Right lobe of liver (tissue), 6 donors: ENCODE data around the gene NFIB. TPM values are rescaled to one million over a fixed set of nuclear protein-coding genes. Genes with fewer than 3 reads are reported as not detected.
A peak's percentile ranks its signal among the peaks of the same experiment; 100 is the strongest.

Experiments used
- ATAC-seq, 4 donors: fragments of 200-7000 bp; cut with Tn5 transposase; one replicate each; pipeline ENCODE4 v1.9.1; 2020; ENCODE audit warnings: mild to moderate bottlenecking in 4 of 4, moderate library complexity in 4 of 4
- DNase-seq, 3 donors: peaks; one replicate each; pipeline ENCODE4 v3.0.0-alpha.2; 2020
- H3K27ac ChIP-seq, 3 donors: fragments of 200-600 bp; one replicate each; pipeline ENCODE4 v1.8.0; 2022
- H3K27me3 ChIP-seq, 2 donors: fragments of 200-600 bp; one replicate each; pipeline ENCODE4 v1.8.0; 2022
- H3K36me3 ChIP-seq, 4 donors: fragments of 200-600 bp; sonication (generic) in 1 of 4; one replicate each; pipeline versions ENCODE4 v1.5.1 to v1.8.0; 2017 to 2022; ENCODE audit warnings: control low read depth in 1 of 4
- H3K4me1 ChIP-seq, 4 donors: fragments of 200-600 bp; sonication (generic) in 1 of 4; one replicate each; pipeline versions ENCODE4 v1.5.1 to v1.8.0; 2017 to 2022; ENCODE audit warnings: control low read depth in 1 of 4
- H3K4me3 ChIP-seq, 3 donors: fragments of 200-600 bp; one replicate each; pipeline ENCODE4 v1.8.0; 2022
- H3K9me3 ChIP-seq, 4 donors: fragments of 200-600 bp; sonication (generic) in 1 of 4; one replicate each; pipeline versions ENCODE4 v1.5.1 to v1.8.0; 2017 to 2022; ENCODE audit warnings: control low read depth in 1 of 4
- CTCF ChIP-seq, 4 donors: fragments of 200-600 bp in 3 of 4; fragments of 450-650 bp in 1 of 4; IDR thresholded peaks; one replicate each; pipeline versions ENCODE4 v1.5.1 to v1.8.0; 2016 to 2022; ENCODE audit warnings: antibody characterized with exemption in 4 of 4, mild to moderate bottlenecking in 2 of 4
- POLR2A ChIP-seq: fragments of 450-650 bp; IDR thresholded peaks from one replicate; pipeline ENCODE4 v1.6.1; 2017; ENCODE audit warnings: antibody characterized with exemption, mild to moderate bottlenecking
- WGBS: methylation state at CpG from one replicate; pipeline ENCODE4 v1.1.6; 2018; ENCODE audit warnings: low coverage, low lambda C conversion rate; ENCODE audit not compliant: insufficient coverage; ENCODE audit errors: missing lambda C conversion rate; 5-methylcytosine and 5-hydroxymethylcytosine counted together
- intact Hi-C, 2 donors: fragments of 100-400 bp; cut with DNase I; formaldehyde crosslinking; loops; one replicate each; pipeline versions ENCODE4 v1.11.2 to v1.14.1; 2022
- total RNA-seq, 6 experiments: library from RNA; depleted of rRNA in 2 of 6; stranded (reverse); fragments of >200 nt in 2 of 6; fragmentation: NEBNext Ultra II Directional in 3 of 6; extraction: Animal tissue kit (Norgen Biotek cat#: 25700) in 3 of 6; gene quantifications; one replicate each; pipeline versions ENCODE4 v1.1.0 to v1.2.4, GENCODE V29; 2016 to 2023
- donor health status: DM: no; HTN: yes; CAD: no.
- donor health status: DM: no; HTN: no; CAD: no.
- donor health status: DM: no; HTN: no; CAD: no.
- donor health status: DM: no; HTN: yes; CAD: no.
- donor health status: DM: no; HTN: yes; CAD: no.

NFIB gene
- total RNA-seq, 6 experiments from 2014 or later = 23.0 to 45.3 (median 39.6) TPM

GRCh38 chr9:14236591-14236990 lies 77.3 kb downstream of the NFIB start:
- no peak overlapping the region for H3K4me3 ChIP-seq
- DNase-seq (no peak), ATAC-seq (peak; percentile 64 to 80 (median 73))
- WGBS = 11% methylated on average over 1 of the region's 1 CpG
- no peaks in the 10 kb centered on the region for H3K9me3 ChIP-seq
- intact Hi-C loops = no loop called here
- peak overlapping the region; percentile 29 to 54 (median 33) for H3K27ac ChIP-seq
- TF ChIP-seq POLR2A (no peak), CTCF (IDR thresholded peaks at IDR 0.05) (no peak)
- no peaks in the 10 kb centered on the region for H3K36me3 ChIP-seq
- H3K27me3 ChIP-seq = no peaks in the 10 kb centered on the region
- H3K4me1 ChIP-seq = peaks cover 0 to 21% (median 5%) of the 10 kb centered on the region in 4 donors

- H3K4me1 ChIP-seq = peaks cover 0 to 13% (median 5%) of the 10 kb centered on the region in 4 donors
- H3K9me3 ChIP-seq = no peaks in the 10 kb centered on the region
- 88% methylated on average over 5 of the region's 8 CpGs for WGBS
- no peak overlapping the region for H3K4me3 ChIP-seq
- H3K27me3 ChIP-seq = no peaks in the 10 kb centered on the region
- ATAC-seq (no peak), DNase-seq (no peak)
- TF ChIP-seq POLR2A = no peak
- TF ChIP-seq CTCF (IDR thresholded peaks at IDR 0.05) = no peak
- H3K36me3 ChIP-seq = no peaks in the 10 kb centered on the region
- intact Hi-C loops = no loop called here
- no peak overlapping the region for H3K27ac ChIP-seq
Measured at GRCh38 chr9:14232111-14232510, 81.8 kb downstream of the NFIB start.

- Histone ChIP-seq H3K27ac (no peak overlapping the region), H3K36me3 (no peaks in the 10 kb centered on the region), H3K4me3 (no peak overlapping the region), H3K27me3 (no peaks in the 10 kb centered on the region), H3K4me1 (peaks cover 0 to 6% (median 5%) of the 10 kb centered on the region in 4 donors), H3K9me3 (no peaks in the 10 kb centered on the region)
- TF ChIP-seq POLR2A = no peak
- no peak for TF ChIP-seq CTCF (IDR thresholded peaks at IDR 0.05)
- DNase-seq (no peak), ATAC-seq (no peak)
- WGBS = 56% methylated on average over 5 of the region's 5 CpGs
- intact Hi-C loops = no loop called here
Measured at GRCh38 chr9:14231196-14231990, 82.5 kb downstream of the NFIB start.

GRCh38 chr9:14228602-14229001 lies 85.3 kb downstream of the NFIB start:
- intact Hi-C loops = no loop called here
- no peak for TF ChIP-seq POLR2A
- TF ChIP-seq CTCF (IDR thresholded peaks at IDR 0.05) = no peak
- H3K4me1 ChIP-seq = no peaks in the 10 kb centered on the region
- no peaks in the 10 kb centered on the region for H3K9me3 ChIP-seq
- no peak overlapping the region for H3K27ac ChIP-seq
- WGBS = 88% methylated on average over 1 of the region's 1 CpG
- no peak overlapping the region for H3K4me3 ChIP-seq
- no peaks in the 10 kb centered on the region for H3K36me3 ChIP-seq
- ATAC-seq (no peak), DNase-seq (no peak)
- H3K27me3 ChIP-seq = no peaks in the 10 kb centered on the region
